Panc1 (cell line): ENCODE measurements around the gene DOCK4.

Experiments used
- POLR2AphosphoS5 ChIP-seq: IDR thresholded peaks from 2 replicates; pipeline ENCODE4 v1.6.1; 2012; ENCODE audit warnings: mild to moderate bottlenecking, low read depth, low read length, moderate library complexity
- REST ChIP-seq, 2 experiments: IDR thresholded peaks; 2 replicates each; pipeline ENCODE4 v1.6.1; 2011 to 2012; ENCODE audit warnings: low read depth in 2 of 2, control low read depth in 1 of 2, low read length in 1 of 2, mild to moderate bottlenecking in 1 of 2, moderate library complexity in 1 of 2; ENCODE audit not compliant: insufficient read depth in 1 of 2
- SIN3A ChIP-seq: IDR thresholded peaks from 2 replicates; pipeline ENCODE4 v1.6.1; 2012; ENCODE audit warnings: low read depth, mild to moderate bottlenecking, low read length, moderate library complexity, borderline replicate concordance; ENCODE audit not compliant: insufficient read depth
- TCF7L2 ChIP-seq: IDR thresholded peaks from 2 replicates; pipeline ENCODE4 v1.6.1; 2011; ENCODE audit warnings: mild to moderate bottlenecking, low read depth, low read length, inconsistent platforms
- TF ChIP-seq, protein P1 (sequence below): fragments of 450-650 bp; IDR thresholded peaks from 2 replicates; pipeline ENCODE4 v1.5.1; 2017; ENCODE audit warnings: mild to moderate bottlenecking

DNA sequence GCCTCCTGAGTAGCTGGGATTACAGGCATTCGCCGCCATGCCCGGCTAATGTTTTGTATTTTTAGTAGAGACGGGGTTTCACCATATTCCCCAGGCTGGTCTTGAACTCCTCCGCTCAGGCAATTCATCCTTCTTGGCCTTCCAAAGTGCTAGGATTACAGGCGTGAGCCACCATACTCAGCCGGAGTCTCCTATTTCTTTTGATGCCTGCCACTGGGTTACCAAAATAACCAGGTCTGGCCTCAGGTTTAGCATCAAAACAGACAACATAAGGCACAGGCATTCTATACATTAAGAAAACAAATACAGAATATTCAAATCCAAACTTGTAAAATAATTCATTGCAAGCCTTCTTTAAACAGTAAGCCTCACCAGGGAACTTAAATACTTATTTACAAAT is 354.1 kb downstream of the DOCK4 start:
- TF ChIP-seq POLR2AphosphoS5: no peak
- TF ChIP-seq, protein P1, sequence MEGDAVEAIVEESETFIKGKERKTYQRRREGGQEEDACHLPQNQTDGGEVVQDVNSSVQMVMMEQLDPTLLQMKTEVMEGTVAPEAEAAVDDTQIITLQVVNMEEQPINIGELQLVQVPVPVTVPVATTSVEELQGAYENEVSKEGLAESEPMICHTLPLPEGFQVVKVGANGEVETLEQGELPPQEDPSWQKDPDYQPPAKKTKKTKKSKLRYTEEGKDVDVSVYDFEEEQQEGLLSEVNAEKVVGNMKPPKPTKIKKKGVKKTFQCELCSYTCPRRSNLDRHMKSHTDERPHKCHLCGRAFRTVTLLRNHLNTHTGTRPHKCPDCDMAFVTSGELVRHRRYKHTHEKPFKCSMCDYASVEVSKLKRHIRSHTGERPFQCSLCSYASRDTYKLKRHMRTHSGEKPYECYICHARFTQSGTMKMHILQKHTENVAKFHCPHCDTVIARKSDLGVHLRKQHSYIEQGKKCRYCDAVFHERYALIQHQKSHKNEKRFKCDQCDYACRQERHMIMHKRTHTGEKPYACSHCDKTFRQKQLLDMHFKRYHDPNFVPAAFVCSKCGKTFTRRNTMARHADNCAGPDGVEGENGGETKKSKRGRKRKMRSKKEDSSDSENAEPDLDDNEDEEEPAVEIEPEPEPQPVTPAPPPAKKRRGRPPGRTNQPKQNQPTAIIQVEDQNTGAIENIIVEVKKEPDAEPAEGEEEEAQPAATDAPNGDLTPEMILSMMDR: no peak
- no peak for TF ChIP-seq REST (IDR thresholded peaks at IDR 0.05; ENCODE audit: insufficient read depth in 1 of 2, low read depth in 2 of 2, low read length in 1 of 2)
- no peak for TF ChIP-seq TCF7L2
- TF ChIP-seq SIN3A: no peak
